ENCODE results near the gene THRB. TPM values are rescaled to one million over a fixed set of nuclear protein-coding genes. Genes with fewer than 3 reads are reported as not detected.
A peak's percentile ranks its signal among the peaks of the same experiment; 100 is the strongest.

THRB gene
- total RNA-seq, 4 donors from 2014 or later: 9.8 to 52.4 (median 31.3) TPM

- Histone ChIP-seq H3K4me1 (no peaks in the 10 kb centered on the region), H3K4me3 (no peak overlapping the region), H3K27ac (no peak overlapping the region), H3K36me3 (no peaks in the 10 kb centered on the region), H3K9me3 (no peaks in the 10 kb centered on the region), H3K27me3 (no peaks in the 10 kb centered on the region)
- in situ Hi-C loops (cut with MboI; ENCODE audit: low pct_ligation_motif_present in 1 of 4, low pct_unique_long_range_greater_than_20kb in 1 of 4, low sequenced_read_pairs in 3 of 4) (no loop called here), intact Hi-C loops (cut with DNase I; ENCODE audit: low total_unique reads) (no loop called here)
- WGBS, 2 donors (ENCODE audit: low coverage in 1 of 2): 59 to 73% methylated on average over 1 of the region's 1 CpG
- TF ChIP-seq CTCF (IDR thresholded peaks at IDR 0.05) (no peak), POLR2AphosphoS5 (IDR thresholded peaks at IDR 0.05) (peak in 1 of 3 donors; percentile 41)
- DNase-seq: no peak
These were observed 384.6 kb downstream of the THRB start for GRCh38 chr3:24110051-24110450.

DNA sequence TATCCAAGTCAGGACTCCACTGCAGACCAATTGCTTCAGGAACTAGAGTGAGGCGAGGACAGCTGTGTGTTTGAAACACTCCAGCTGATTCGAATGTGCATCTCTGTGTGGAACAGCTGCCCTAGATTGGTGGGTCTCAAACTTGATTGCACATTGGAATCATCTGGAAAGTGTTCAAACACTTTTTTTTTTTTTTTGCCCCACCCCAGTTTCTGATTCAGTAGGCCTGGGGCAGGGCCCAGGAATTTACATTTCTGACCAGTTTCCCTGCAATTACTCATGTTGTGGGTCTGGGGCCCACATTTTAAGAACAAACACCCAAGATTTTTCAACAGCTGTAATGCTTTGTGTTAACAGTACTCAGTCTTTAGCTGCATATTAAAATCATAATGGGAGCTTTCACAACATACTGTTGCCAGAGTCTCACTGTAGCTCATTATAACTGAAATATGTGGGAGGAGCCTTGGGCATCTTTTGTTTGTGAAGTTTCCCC lies 392.9 kb downstream of the THRB start:
- TF ChIP-seq POLR2AphosphoS5 (IDR thresholded peaks at IDR 0.05): no peak
- TF ChIP-seq CTCF (IDR thresholded peaks at IDR 0.05): no peak
- no peak for TF ChIP-seq EP300 (IDR thresholded peaks at IDR 0.05; ENCODE audit: low read depth)
- TF ChIP-seq POLR2A (IDR thresholded peaks at IDR 0.05): no peak
- H3K27ac ChIP-seq: no peak overlapping the region

DNA sequence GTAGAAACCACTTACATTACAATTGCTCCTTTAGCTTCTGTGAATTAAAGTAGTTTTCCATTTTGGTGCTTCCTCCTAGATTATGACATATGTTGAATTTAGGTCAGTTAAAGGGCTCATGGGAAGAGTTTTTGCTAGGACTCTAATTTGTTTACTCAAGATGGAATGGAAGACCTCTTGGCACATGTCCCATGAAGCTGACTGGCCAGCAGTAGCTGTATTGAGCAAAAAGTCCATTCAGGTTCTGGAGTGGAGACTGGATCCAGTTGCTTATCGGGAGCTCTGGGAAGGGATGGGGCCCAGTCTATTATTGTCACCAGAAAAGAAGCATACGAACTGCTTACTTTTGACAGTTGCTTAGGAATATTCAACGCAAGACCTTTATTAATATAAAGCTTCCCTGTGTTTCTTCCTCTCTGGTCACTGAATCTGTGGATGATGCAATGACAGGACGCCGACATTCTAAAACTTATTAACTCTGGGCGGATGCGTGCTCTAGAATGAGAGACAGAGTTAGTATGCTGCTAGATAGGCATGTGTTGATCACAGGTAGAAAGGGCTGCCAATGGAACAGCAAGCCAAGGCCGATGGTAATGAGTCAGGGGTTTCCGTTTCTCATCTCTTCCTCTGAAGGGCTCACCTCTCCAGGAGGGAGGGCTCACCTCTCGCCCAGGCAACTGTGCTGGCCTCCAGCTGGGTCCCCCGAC lies 393.8 kb downstream of the THRB start:
- in situ Hi-C loops (cut with MboI; ENCODE audit: low pct_ligation_motif_present in 1 of 4, low pct_unique_long_range_greater_than_20kb in 1 of 4, low sequenced_read_pairs in 3 of 4): no loop called here
- 81 to 89% methylated on average over 3 to 11 of the region's 11 CpGs for WGBS, 2 donors (ENCODE audit: low coverage in 1 of 2)
- TF ChIP-seq POLR2A (IDR thresholded peaks at IDR 0.05): no peak
- TF ChIP-seq POLR2AphosphoS5 (IDR thresholded peaks at IDR 0.05): no peak
- TF ChIP-seq EP300 (IDR thresholded peaks at IDR 0.05; ENCODE audit: low read depth): no peak
- no peak for TF ChIP-seq CTCF (IDR thresholded peaks at IDR 0.05)

More for the DNA sequence above, 392.9 kb downstream of the THRB start:
- WGBS, 2 donors (ENCODE audit: low coverage in 1 of 2): 60 to 75% methylated on average over 1 to 2 of the region's 2 CpGs
- no peak overlapping the region for H3K4me3 ChIP-seq
- in situ Hi-C loops (cut with MboI; ENCODE audit: low pct_ligation_motif_present in 1 of 4, low pct_unique_long_range_greater_than_20kb in 1 of 4, low sequenced_read_pairs in 3 of 4): no loop called here
- no peaks in the 10 kb centered on the region for H3K9me3 ChIP-seq
- intact Hi-C loops (cut with DNase I; ENCODE audit: low total_unique reads): no loop called here
- H3K36me3 ChIP-seq: no peaks in the 10 kb centered on the region
- DNase-seq: no peak
- no peaks in the 10 kb centered on the region for H3K4me1 ChIP-seq
- no peaks in the 10 kb centered on the region for H3K27me3 ChIP-seq

GRCh38 chr3:24096695-24097290 lies 397.9 kb downstream of the THRB start:
- intact Hi-C loops (cut with DNase I; ENCODE audit: low total_unique reads) (no loop called here), in situ Hi-C loops (cut with MboI; ENCODE audit: low pct_ligation_motif_present in 1 of 4, low pct_unique_long_range_greater_than_20kb in 1 of 4, low sequenced_read_pairs in 3 of 4) (no loop called here)
- no peaks in the 10 kb centered on the region for H3K4me1 ChIP-seq
- H3K4me3 ChIP-seq: no peak overlapping the region
- no peak overlapping the region for H3K27ac ChIP-seq
- no peaks in the 10 kb centered on the region for H3K36me3 ChIP-seq
- 69 to 74% methylated on average over 6 of the region's 6 CpGs for WGBS, 2 donors (ENCODE audit: low coverage in 1 of 2)
- DNase-seq: no peak
- TF ChIP-seq POLR2A (IDR thresholded peaks at IDR 0.05): no peak
- TF ChIP-seq CTCF (IDR thresholded peaks at IDR 0.05): no peak
- no peak for TF ChIP-seq POLR2AphosphoS5 (IDR thresholded peaks at IDR 0.05)
- no peak for TF ChIP-seq EP300 (IDR thresholded peaks at IDR 0.05; ENCODE audit: low read depth)
- H3K9me3 ChIP-seq: no peaks in the 10 kb centered on the region
- H3K27me3 ChIP-seq: no peaks in the 10 kb centered on the region

More for the DNA sequence above, 393.8 kb downstream of the THRB start:
- no peak for DNase-seq
- H3K4me1 ChIP-seq: no peaks in the 10 kb centered on the region
- H3K27me3 ChIP-seq: no peaks in the 10 kb centered on the region
- no peaks in the 10 kb centered on the region for H3K36me3 ChIP-seq
- no peaks in the 10 kb centered on the region for H3K9me3 ChIP-seq
- intact Hi-C loops (cut with DNase I; ENCODE audit: low total_unique reads): no loop called here
- H3K4me3 ChIP-seq: no peak overlapping the region
- H3K27ac ChIP-seq: peak overlapping the region in 1 of 4 donors; percentile 3
